Medulla oblongata (tissue), 1 donor: ENCODE data around the gene ARMC7.
"Not testable (repeated sequence)": the region's sequence is repeated elsewhere in the genome, so short reads cannot be mapped to it uniquely, and the experiment has no call there.

ENCODE experiments used
- DNase-seq: peaks from one replicate; pipeline ENCODE4 v3.0.0-alpha.2; 2015; ENCODE audit errors: extremely low spot score

ARMC7 gene

GRCh38 chr17:75102385-75102821, 7.4 kb upstream of the ARMC7 start:
- peak; percentile 39 for DNase-seq

DNA sequence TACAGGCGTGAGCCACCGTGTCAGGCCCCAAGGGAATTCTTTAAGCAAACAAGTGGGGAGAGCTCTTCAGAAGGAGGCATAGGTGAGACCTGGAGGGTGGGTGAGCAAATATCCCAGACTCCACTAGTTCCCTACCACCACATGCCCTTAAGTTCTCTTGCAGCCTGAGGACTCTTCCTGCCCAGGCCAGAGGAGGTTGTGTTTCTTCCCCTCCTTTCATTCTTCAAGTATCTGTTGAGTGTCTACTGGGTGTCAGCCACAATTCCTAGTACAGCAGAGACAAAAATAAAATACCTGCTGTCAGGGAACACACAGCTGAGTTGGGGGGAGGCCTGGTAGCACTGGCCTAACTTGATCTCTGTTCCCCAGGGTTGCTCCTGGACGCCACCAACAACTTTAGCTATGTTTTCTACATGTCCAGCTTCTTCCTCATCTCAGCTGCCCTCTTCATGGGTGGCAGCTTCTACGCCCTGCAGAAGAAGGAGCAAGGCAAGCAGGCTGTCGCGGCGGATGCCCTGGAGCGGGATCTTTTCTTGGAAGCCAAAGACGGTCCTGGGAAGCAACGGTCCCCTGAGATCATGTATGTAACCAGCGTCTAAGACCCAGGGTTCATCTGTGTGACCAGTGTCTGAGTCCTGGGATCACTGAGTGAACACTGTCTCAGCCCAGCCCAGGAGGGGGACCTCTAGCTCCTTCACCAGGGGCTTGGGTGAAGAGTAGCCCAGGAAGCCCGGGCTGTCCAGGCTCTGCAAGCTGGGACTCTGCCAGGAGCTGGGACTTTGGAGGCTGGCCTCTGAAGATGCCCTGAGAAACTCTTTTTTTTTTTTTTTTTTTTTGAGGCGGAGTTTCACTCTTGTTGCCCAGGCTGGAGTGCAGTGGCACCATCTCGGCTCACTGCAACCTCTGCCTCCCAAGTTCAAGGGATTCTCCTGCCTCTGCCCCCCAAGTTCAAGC, 5.9 kb upstream of the ARMC7 start:
- no peak for DNase-seq

- no peak for DNase-seq
These were observed 4.4 kb upstream of the ARMC7 start for GRCh38 chr17:75105126-75106080.

DNA sequence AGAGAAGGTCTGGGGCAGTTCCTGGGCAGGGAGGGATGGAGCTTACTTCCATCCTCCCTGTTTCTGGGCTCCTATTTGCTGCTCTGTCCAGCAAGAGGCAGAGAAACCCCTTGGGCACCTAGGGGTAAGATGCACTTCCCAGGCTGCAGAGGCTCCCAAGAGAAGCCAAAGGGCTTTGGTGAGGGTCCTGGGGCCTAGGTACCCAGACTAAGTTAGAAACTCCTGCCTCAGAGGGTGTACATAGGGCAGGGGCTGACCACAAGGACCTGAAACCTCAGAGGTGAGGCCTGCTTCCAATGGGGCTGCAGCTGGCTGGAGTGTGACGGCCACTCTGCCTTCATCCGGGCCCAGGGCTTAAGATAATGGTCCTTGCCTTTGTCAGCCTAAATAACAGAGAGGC, 1.6 kb upstream of the ARMC7 start:
- no peak for DNase-seq

DNA sequence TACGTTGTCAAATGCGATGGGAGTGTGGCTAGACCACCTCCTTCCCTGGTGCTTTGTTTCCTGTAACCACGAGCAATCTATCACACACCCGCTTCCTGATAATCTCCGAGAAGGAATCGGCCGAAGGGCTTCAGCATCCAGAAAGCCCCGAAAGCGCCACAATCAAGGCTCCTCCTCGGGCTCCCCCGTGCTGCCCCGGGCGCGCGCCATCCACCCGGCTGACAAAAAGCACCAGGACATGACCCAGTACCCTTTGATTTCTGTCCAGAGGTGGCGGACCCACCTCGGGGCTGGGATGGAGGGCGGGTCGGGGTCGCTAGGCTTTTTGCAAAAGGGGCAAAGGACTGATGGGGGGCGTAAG, 743 bp upstream of the ARMC7 start:
- no peak for DNase-seq

- DNase-seq = no peak
These were observed 617 bp downstream of the ARMC7 start for GRCh38 chr17:75110234-75110937.

DNA sequence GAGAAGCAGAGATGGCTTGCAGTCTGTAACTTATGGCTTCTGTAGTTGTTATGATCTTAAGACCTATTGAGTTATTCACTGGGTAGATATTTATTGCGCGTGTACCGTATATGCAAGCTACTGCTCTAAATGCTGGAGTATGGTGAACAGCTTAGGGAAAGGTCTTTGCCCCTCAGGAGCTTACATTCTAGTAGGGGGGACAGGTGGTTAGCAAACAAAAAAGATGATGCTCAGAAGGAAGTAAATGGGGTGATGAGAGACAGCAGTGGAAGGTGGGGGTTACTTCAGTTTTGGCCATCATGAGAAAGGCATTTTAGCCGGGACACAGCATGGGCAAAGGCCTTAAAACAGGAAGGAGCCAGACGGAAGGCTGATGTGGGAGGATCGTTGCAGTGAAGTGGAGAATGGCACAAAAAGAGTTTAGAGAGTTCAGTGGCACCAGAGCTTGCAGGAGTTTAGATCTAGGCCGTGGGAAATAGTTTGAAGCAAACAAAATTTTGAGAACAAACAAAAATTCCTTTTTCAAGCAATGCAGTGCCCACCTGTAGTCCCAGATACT, 2.1 kb downstream of the ARMC7 start:
- no peak for DNase-seq

- DNase-seq = peak; percentile 95
These were observed 4.2 kb downstream of the ARMC7 start for GRCh38 chr17:75113798-75114551.

GRCh38 chr17:75114552-75115314, 5.0 kb downstream of the ARMC7 start:
- no peak for DNase-seq

GRCh38 chr17:75115555-75115954, 5.8 kb downstream of the ARMC7 start:
- no peak for DNase-seq

DNA sequence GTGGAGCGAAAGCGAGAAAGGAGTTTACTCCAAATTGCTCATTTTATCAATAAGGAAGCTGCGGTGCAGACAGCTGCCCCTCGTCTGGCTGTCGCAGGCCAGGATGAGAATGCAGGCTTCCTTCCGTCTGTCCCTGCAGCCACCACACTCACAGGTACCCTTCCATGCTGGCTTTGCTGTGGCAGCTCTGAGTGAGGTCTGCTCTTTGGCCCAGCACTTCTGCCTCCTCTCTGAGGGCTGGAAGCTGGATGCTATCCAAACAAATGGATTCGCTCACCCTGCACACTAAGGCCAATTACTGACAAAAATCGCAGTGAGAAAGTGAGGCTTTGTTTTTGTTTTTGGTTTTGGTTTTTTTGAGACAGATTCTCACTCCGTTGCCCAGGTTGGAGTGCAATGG, 7.0 kb downstream of the ARMC7 start:
- no peak for DNase-seq

- no peak for DNase-seq
These were observed 8.5 kb downstream of the ARMC7 start for GRCh38 chr17:75118307-75118706.

- no peak for DNase-seq
These were observed 14.5 kb downstream of the ARMC7 start for GRCh38 chr17:75124041-75124818.

- DNase-seq = no peak
These were observed 15.0 kb downstream of the ARMC7 start for GRCh38 chr17:75124819-75125162.

DNA sequence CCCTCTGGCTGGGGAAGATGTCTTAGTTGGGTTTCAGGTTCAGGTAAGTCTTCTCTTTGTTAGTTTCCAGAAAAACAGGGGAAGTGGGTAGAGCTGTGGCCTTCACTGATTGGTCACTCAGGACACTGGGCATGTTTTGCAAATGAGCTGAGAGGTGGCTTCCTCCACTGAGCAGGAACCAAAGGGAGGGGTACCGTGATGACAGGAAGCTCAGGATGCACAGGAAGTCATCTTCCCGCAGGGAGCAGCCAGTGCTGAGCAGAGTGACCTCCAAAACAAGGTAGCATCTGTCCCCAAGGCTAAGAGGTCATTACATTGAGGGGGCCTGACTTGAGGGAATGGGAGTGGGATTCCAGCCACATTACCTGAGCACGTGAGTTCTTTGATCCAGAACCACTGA, 16.2 kb downstream of the ARMC7 start:
- no peak for DNase-seq

- no peak for DNase-seq
These were observed 17.2 kb downstream of the ARMC7 start for GRCh38 chr17:75126954-75127353.

DNA sequence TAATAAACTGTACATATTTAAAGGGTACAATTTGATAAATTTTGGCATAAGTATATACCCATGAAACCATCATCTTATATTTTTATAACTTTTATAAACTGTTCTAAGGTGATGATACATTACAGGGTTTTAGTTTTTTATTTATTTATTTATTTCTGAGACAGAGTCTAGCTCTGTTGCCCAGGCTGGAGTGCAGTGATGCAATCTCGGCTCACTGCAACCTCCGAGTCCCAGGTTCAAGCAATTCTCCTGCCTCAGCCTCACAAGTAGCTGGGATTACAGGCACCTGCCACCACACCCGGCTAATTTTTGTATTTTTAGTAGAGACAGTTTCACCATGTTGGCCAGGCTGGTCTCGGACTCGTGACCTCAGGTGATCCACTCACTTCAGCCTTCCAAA, 18.2 kb downstream of the ARMC7 start:
- DNase-seq = not testable (repeated sequence)

- no peak for DNase-seq
These were observed 19.1 kb downstream of the ARMC7 start for GRCh38 chr17:75128694-75129505.
